DMS79 treated with DMSO at 0.1 percent for 48 hours (cell line): ENCODE measurements around the gene AP2M1.

ENCODE experiments used
- DNase-seq: peaks from one replicate; lab custom pipeline; 2025; lab: John Stamatoyannopoulos, UW

Gene AP2M1

DNA sequence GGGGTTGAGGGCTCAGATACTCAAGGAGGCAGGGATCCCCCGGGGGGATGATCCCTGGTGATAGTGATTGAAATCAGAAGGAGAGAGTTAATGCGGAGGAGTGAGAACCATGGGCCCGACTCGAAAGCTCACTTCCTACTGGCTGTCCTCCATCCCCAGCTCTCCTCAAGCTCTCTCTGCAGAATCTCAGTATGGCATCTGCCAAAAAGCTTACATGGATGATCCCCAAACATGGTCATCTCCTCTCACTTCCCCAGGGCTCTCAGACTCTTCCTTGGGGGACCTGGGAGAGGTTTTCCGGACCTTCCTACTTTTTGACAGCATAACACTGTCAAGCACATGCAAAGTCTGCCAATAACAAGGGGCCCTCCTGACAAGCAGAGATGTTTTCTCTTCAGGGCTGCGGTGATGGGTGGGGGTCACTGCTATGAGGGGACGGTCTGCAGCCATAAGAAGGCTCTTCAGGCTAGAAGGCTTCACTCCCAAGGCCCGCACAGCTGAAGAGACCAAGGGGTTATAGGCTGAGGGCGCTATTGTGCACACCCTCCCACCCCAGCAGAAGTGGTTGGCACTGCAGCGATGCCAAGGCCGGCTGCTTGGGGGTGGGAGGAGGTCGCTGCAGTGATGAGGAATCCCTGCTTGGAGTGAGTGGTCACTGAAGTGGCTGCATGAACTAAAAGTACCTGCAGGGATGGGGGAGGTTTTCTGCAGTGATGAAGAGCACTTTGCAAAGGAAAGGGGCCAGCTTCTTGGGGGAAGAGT lies 53.9 kb downstream of the AP2M1 start:
- DNase-seq: peak; percentile 14

DNA sequence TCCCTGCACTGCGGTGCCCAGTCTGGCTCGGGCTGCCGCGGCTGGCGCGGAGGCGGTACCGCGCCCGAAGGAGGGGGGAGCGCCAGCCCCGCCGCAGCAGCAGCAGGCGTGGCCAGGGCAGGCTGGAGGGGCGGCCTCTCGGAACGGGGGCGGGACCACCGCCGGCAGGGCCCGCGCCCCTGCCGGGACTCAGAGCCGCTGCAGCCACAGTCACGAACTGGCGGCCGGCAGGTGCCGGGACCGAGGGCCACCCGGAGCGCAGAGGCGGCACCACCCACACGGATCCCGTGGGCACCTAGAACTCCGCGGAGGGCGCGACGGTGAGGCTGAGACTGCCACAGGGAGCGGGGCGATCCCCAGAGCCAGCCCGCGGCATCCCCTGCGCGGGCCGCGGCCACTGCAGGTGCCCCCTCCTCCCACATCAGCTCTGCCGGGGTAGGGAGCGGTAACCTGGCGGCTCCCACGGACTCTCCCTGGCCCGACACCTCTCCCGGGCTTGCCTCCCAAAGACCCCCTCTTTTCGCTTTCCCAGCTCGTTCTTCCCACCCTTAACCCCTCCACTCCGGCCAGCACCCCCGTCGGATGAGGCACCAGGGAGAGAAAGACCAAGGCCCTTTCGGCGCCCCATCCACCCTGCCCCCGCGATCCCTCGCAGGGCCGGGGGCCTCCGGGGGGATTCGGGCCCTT lies 54.9 kb downstream of the AP2M1 start, which contains the start of gene VWA5B2:
Gene VWA5B2, plus strand, starts transcription at position 192 of the 687 bp plus-strand sequence. CDS start 944 bp downstream, outside the sequence.
- peak; percentile 38 for DNase-seq

- DNase-seq: no peak
Measured at GRCh38 chr3:184230081-184230602, 55.5 kb downstream of the AP2M1 start.

DNA sequence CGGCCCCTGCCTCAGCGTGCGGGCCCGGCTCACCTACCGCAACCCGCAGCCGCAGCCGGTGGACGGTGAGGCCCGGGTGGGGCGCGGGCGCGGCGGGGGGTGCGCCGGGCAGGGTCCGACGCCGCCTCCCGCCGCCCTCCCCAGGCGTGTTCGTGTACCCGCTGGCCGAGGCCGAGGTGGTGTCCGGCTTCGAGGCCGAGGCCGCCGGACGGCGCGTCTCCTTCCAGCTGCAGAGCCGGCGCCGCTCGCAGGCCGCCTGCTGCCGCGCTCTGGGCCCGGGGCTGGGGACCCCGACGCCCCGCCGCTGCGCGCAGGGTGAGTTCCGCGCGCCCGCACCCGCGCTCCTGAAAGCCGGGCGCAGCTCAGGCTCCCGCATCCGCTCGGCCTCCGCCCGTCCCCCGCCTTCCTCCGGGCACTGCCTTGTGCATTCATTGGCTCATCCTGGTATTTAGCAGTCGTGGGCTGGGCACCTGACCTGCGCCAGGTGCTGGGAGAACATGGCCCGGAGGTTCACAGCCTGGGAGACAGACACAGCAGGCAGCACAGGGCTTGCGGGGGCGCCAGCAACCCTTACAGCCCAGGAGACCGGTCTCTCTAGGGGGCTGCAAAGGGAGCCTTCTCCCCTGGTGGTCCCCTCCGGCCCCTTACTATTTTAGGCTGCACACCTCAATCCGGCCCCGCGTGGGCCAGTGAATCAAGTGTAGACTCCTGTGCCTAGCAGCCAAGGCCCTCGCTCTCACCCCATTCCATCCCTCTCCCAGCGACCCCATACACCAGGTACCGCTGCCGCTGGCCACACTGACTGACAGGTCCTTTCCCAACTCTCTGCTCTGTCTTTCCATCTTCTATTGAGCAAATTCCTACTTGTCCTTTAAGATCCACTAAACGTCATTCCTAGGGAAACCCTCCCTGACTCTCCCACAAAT lies 56.2 kb downstream of the AP2M1 start:
- peak; percentile 52 for DNase-seq

- DNase-seq: peak; percentile 27
Measured at GRCh38 chr3:184231671-184232070, 57.0 kb downstream of the AP2M1 start.

GRCh38 chr3:184233127-184233843 lies 58.6 kb downstream of the AP2M1 start:
- no peak for DNase-seq
